Cardiac fibroblast (primary cell): ENCODE measurements around the gene SETMAR.
"Not testable (repeated sequence)": the region's sequence is repeated elsewhere in the genome, so short reads cannot be mapped to it uniquely, and the experiment has no call there.

Experiments
- DNase-seq, 2 donors: peaks; one replicate each; pipeline versions ENCODE4 v3.0.0 to v3.0.0-alpha.2; 2010; ENCODE audit warnings: low read depth in 2 of 2
- H3K4me3 ChIP-seq, 2 donors: replicated peaks in 1 of 2; 1 replicate in 1 of 2; 2 replicates in 1 of 2; pipeline ENCODE4 v1.5.1; 2011; ENCODE audit warnings: low read depth in 2 of 2, low read length in 2 of 2, mild to moderate bottlenecking in 2 of 2, moderate library complexity in 1 of 2
- CTCF ChIP-seq: IDR thresholded peaks from one replicate; pipeline ENCODE4 v1.5.1; 2011; ENCODE audit warnings: low read depth, mild to moderate bottlenecking, low read length, inconsistent platforms

SETMAR gene

GRCh38 chr3:4297486-4297885 is 5.7 kb upstream of the SETMAR start:
- no peak for TF ChIP-seq CTCF
- DNase-seq: no peak

GRCh38 chr3:4302747-4303146 is 422 bp upstream of the SETMAR start:
- H3K4me3 ChIP-seq: peak overlapping the region; percentile 69 to 81
- no peak for TF ChIP-seq CTCF
- DNase-seq: no peak

More at GRCh38 chr3:4297486-4297885, 5.7 kb upstream of the SETMAR start:
- H3K4me3 ChIP-seq: no peak overlapping the region

DNA sequence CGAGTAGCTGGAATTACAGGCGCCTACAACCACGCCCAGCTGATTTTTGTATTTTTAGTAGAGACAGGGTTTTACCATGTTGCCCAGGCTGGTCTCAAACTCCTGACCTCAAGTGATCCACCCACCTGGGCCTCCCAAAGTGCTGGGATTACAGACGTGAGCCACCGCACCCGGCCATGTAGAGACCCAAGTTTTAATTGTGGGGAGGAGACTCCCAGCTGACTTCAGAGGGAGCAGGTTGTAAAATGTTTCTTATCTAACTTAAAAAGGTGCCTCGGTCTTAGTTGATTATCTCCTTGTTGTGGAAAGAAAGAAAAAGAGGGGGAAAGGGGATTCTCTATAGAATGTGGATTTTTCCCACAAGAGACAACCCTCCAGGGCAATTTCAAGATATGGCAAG is 2.0 kb downstream of the SETMAR start:
- H3K4me3 ChIP-seq: not testable (repeated sequence)

GRCh38 chr3:4306091-4306490 is 2.9 kb downstream of the SETMAR start:
- no peak for DNase-seq
- TF ChIP-seq CTCF: no peak
- no peak overlapping the region for H3K4me3 ChIP-seq

More for the DNA sequence above, 2.0 kb downstream of the SETMAR start:
- not testable (repeated sequence) for DNase-seq

- H3K4me3 ChIP-seq: no peak overlapping the region
- DNase-seq: peak in 1 of 2 donors; percentile 77
- TF ChIP-seq CTCF: no peak
Observed at GRCh38 chr3:4306860-4307259, 3.7 kb downstream of the SETMAR start.

GRCh38 chr3:4309491-4310128 is 6.4 kb downstream of the SETMAR start:
- no peak for TF ChIP-seq CTCF
- DNase-seq: no peak

DNA sequence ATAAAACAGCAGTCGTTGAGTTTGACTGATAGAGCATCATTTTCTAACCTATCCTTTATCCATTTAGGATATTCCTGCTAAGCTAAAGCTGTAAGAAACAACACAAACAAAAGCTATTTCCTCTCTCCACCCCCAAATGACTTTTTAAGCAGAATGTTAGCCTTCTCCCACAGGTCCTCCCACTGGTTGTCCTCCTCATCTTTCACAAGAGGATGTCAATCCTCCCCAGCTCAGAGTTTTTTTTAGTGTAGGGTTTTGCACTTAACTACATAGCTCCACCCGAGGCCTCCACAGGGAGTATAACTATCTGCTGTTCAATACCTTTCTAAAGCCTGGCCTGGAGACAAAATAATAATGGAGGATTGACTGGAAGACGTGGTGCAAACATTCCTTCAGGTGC is 7.8 kb downstream of the SETMAR start:
- no peak for TF ChIP-seq CTCF
- H3K4me3 ChIP-seq: no peak overlapping the region
- peak in 1 of 2 donors; percentile 23 for DNase-seq

More at GRCh38 chr3:4309491-4310128, 6.4 kb downstream of the SETMAR start:
- H3K4me3 ChIP-seq: no peak overlapping the region
